ENCODE data around the gene BCOR. TPM values are rescaled to one million over a fixed set of nuclear protein-coding genes. Genes with fewer than 3 reads are reported as not detected.

BCOR gene
- total RNA-seq, 1 donor: 42.3 TPM

- Histone ChIP-seq H3K4me3 (ENCODE audit: low read length) (no peak overlapping the region), H3K9me3 (ENCODE audit: low read depth, low read length) (no peaks in the 10 kb centered on the region), H3K4me1 (ENCODE audit: insufficient read depth, low read length) (peaks cover 58% of the 10 kb centered on the region), H3K27me3 (ENCODE audit: insufficient read depth, low read length) (no peaks in the 10 kb centered on the region)
Observed at GRCh38 chrX:40086569-40087335, 11.0 kb downstream of the BCOR start.

DNA sequence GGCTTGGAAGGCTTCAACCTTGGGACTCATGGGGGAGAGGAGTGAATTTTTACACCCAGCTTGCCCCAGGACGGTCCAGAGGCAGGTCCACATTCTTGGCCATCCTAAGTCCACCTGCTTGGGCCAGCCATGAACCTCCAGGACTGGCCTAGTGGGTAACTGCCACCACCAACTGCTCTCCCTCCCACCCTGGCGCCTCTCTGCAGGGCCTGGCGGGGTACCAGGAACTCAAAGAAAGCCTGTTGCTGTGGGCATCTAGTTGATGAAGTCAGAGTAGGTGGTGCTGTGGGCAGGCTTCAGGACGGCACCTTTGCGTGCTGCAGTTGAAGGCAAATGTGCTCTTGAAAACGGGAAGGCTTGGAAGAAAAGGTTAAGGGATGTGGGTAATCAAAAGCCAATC lies 12.0 kb downstream of the BCOR start:
- no peak overlapping the region for H3K4me3 ChIP-seq (ENCODE audit: low read length)
- peaks cover 51% of the 10 kb centered on the region for H3K4me1 ChIP-seq (ENCODE audit: insufficient read depth, low read length)
- H3K9me3 ChIP-seq (ENCODE audit: low read depth, low read length): no peaks in the 10 kb centered on the region
- no peaks in the 10 kb centered on the region for H3K27me3 ChIP-seq (ENCODE audit: insufficient read depth, low read length)

GRCh38 chrX:40085102-40085551 lies 12.6 kb downstream of the BCOR start:
- Histone ChIP-seq H3K4me1 (ENCODE audit: insufficient read depth, low read length) (peaks cover 47% of the 10 kb centered on the region), H3K27me3 (ENCODE audit: insufficient read depth, low read length) (no peaks in the 10 kb centered on the region), H3K9me3 (ENCODE audit: low read depth, low read length) (no peaks in the 10 kb centered on the region), H3K4me3 (ENCODE audit: low read length) (no peak overlapping the region)

DNA sequence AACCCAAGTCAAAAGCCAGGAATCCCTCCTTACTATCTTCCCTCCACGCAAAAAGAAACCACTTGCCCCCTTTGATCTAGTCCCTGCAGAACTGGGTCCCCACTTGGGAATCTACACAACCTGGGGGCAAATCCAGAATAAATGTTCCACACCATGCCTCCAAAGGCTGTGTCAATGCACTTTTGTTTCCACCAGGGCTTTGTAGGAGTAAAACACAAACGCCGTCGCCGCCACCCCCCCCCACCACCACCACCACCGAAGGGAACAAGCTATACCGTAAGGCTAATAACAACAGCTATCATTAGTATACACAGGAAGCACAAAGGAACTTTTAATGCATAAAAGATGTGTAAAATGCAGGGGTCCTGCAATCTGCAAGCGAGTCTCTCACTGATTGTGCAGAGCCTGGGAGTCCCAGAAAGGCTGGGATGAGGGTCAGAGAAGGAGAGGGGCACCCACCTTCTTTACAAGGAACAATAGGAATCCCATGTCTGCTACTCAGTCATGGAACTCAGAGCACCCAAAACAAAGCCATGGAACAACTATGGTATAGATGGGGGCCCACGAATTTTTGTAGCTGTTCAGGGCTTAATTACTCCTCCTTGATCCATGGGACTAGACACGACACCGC lies 13.2 kb downstream of the BCOR start:
- Histone ChIP-seq H3K4me3 (ENCODE audit: low read length) (no peak overlapping the region), H3K27me3 (ENCODE audit: insufficient read depth, low read length) (no peaks in the 10 kb centered on the region), H3K4me1 (ENCODE audit: insufficient read depth, low read length) (peaks cover 41% of the 10 kb centered on the region), H3K9me3 (ENCODE audit: low read depth, low read length) (no peaks in the 10 kb centered on the region)

GRCh38 chrX:40083979-40084359 lies 13.8 kb downstream of the BCOR start:
- peaks cover 36% of the 10 kb centered on the region for H3K4me1 ChIP-seq (ENCODE audit: insufficient read depth, low read length)

DNA sequence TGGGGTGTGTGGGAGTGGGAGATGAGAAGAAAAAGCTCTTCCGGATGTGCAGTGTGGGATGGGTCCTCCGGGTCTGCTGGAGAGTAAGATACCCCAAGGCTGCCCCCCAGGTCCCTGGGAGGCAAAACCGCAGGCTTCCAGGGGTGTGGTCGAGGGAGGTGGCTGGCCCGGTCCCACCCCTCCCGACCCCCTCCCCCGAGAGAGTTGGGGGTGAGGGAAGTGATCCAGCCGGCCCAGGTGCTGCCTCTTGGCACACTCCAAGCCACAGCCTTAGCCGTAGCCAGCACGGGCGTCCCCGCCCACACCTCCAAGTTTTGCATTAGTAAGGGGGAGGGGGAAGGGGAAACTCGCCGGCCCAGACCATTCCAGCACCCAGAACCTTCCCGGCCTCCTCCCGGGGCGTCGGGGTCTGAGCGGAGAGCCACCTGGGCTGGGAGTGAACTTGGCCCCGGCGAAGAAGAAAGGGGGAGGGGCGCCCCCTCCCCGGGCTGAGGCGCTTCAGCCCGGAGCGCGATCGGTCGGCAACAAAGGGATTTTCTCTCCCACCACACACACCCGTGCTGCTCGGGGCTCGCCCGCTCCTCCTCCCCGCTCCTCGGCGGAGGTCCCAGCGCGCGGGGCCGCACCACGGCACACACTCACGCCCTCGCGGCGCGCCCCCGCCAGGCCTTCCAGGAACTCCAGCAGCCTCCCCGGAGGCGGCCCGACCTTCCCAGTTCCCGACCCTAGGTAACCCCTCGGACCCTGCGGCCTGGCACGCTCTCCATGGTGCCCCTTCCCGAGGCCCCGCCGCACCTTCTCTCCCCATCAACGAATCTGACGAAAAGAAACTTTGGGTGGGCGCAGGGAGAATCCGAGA lies 14.4 kb downstream of the BCOR start:
- H3K9me3 ChIP-seq (ENCODE audit: low read depth, low read length): no peaks in the 10 kb centered on the region
- H3K27me3 ChIP-seq (ENCODE audit: insufficient read depth, low read length): no peaks in the 10 kb centered on the region
- H3K4me1 ChIP-seq (ENCODE audit: insufficient read depth, low read length): peaks cover 30% of the 10 kb centered on the region
- peak overlapping the region; percentile 18 for H3K4me3 ChIP-seq (ENCODE audit: low read length)

More at GRCh38 chrX:40083979-40084359, 13.8 kb downstream of the BCOR start:
- Histone ChIP-seq H3K9me3 (ENCODE audit: low read depth, low read length) (no peaks in the 10 kb centered on the region), H3K4me3 (ENCODE audit: low read length) (no peak overlapping the region), H3K27me3 (ENCODE audit: insufficient read depth, low read length) (no peaks in the 10 kb centered on the region)

DNA sequence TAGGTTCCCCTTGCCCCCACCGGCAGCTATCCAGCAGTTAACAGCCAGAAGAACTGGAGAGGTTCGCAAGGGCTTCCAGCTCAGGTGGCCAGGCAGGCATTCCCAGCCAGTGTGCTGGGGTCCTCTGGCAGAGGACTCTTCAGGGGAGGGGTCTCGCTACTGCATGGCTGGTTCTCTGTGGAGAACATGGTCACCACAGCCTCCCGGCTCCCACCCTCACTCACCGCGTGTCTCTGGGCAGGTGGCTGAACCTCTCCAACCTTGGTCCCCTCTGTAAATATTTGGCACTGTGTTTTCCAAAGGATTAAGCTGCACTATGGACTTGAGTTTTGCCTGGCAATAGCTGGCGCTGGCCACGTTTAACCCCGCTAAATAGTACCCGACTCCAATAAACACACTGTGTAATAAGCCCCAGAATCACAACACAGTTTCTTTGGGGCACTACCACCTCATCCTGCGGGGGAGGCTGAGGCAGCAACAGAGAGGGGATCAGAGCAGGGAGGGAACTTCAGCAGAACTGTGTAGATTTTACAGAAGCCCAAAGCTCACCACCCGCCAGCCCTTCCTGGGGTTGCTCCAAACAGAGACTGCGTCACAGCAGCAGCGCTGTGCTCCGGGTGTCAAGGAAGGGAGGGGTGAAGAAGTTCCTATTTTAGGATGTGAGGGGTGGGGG lies 15.2 kb downstream of the BCOR start:
- no peaks in the 10 kb centered on the region for H3K27me3 ChIP-seq (ENCODE audit: insufficient read depth, low read length)
- H3K9me3 ChIP-seq (ENCODE audit: low read depth, low read length): no peaks in the 10 kb centered on the region
- peaks cover 26% of the 10 kb centered on the region for H3K4me1 ChIP-seq (ENCODE audit: insufficient read depth, low read length)
- no peak overlapping the region for H3K4me3 ChIP-seq (ENCODE audit: low read length)

DNA sequence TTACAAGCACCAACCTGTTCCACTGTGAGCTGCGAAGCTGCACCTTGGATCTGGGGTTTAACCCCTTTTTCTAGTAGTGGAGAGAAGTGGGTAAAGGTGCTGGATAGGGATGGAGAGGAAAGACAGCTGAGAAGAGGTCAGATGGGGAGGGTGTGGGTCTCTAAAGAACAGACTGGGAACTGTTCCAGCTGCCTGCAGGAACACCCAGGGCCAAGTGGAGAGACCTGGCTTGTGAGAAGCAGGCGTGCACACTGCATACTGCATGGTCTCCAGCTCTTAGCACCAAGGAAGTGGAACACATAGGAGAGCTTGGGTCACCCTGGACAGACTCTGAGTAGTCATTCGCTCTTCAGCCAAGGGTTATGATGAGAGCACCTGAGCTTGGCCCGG lies 16.1 kb downstream of the BCOR start:
- H3K27me3 ChIP-seq (ENCODE audit: insufficient read depth, low read length): no peaks in the 10 kb centered on the region
- no peaks in the 10 kb centered on the region for H3K9me3 ChIP-seq (ENCODE audit: low read depth, low read length)
- H3K4me3 ChIP-seq (ENCODE audit: low read length): no peak overlapping the region
- peaks cover 26% of the 10 kb centered on the region for H3K4me1 ChIP-seq (ENCODE audit: insufficient read depth, low read length)

GRCh38 chrX:40080894-40081678 lies 16.7 kb downstream of the BCOR start:
- Histone ChIP-seq H3K4me1 (ENCODE audit: insufficient read depth, low read length) (peaks cover 23% of the 10 kb centered on the region), H3K4me3 (ENCODE audit: low read length) (no peak overlapping the region), H3K9me3 (ENCODE audit: low read depth, low read length) (no peaks in the 10 kb centered on the region), H3K27me3 (ENCODE audit: insufficient read depth, low read length) (no peaks in the 10 kb centered on the region)

DNA sequence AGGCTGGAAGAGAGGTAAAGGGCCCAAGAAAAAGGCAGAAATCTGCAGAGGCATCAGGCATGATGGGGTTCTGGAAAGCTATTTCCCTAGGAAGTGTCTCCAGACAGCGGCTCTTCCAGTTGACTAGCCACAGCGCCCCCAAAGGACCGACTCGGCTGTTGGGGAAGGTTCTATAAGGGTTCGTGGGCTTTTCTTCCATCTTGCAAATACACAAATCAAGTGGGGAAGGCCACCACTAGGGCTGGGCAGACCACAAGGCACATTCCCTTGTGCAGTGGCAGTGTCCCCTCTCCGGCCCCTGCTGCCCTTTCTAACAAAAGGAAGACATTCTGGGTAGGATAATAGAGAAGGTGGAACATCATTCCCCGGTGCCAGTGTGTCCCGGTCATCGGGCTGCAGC lies 18.2 kb downstream of the BCOR start:
- Histone ChIP-seq H3K4me1 (ENCODE audit: insufficient read depth, low read length) (peaks cover 19% of the 10 kb centered on the region), H3K27me3 (ENCODE audit: insufficient read depth, low read length) (no peaks in the 10 kb centered on the region), H3K4me3 (ENCODE audit: low read length) (no peak overlapping the region), H3K9me3 (ENCODE audit: low read depth, low read length) (no peaks in the 10 kb centered on the region)

DNA sequence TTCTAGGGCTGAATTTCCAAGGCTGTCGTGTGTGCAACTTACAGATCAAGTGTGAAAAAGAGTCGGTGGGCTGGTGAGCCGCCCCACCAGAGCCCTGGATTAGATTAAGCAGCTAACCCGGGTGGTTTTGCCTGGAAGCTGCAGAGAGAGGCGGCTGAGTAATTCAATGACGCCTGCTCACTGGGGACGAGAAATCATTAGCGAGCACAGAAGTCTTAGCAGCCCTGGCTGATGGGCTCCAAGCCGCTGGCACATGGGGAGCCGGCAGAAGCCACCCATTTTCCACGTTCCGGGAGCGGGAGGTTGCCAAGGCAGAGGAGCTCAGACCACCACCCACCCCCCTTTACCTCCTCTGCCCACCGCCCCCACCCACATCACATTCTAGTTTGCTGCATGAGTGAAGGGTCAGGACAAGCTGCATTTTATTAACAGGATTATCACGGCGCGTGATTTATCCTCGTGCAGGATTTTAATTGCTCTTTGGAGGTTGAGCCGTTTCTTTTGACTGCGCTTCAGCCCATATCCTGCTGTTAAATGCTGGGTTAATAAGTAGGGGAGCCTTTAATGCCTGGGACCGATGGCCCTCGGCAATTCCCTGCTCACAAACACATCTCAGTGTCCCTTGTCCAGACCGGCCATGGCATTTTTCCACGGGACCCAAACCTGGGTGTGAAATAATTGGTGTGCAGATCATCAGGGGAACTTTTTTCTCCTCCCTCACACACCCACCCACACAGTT lies 19.1 kb downstream of the BCOR start:
- Histone ChIP-seq H3K27me3 (ENCODE audit: insufficient read depth, low read length) (no peaks in the 10 kb centered on the region), H3K4me1 (ENCODE audit: insufficient read depth, low read length) (peaks cover 12% of the 10 kb centered on the region), H3K4me3 (ENCODE audit: low read length) (no peak overlapping the region), H3K9me3 (ENCODE audit: low read depth, low read length) (no peaks in the 10 kb centered on the region)

DNA sequence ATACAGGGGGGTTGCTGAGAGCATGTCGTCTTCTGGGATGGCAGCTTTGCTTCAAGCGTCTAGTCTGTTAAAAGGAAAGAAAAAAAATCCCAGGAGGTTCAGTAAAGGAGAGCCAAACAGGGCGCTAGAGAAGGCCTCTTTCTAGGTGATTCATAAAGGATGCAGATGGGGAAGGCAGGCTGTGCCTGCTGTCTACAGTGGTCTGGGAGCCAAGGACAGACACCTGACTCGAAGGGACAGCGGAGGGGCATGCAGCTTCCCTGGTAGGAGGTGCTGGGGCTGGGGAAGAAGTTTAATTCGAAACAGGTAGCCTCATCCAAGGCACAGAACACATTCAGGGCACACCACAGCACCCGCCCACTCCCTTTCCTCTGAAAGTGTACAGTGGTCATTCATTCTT lies 19.9 kb downstream of the BCOR start:
- no peak overlapping the region for H3K4me3 ChIP-seq (ENCODE audit: low read length)
- H3K27me3 ChIP-seq (ENCODE audit: insufficient read depth, low read length): no peaks in the 10 kb centered on the region
- H3K4me1 ChIP-seq (ENCODE audit: insufficient read depth, low read length): peaks cover 7% of the 10 kb centered on the region
- H3K9me3 ChIP-seq (ENCODE audit: low read depth, low read length): no peaks in the 10 kb centered on the region

- Histone ChIP-seq H3K27me3 (ENCODE audit: insufficient read depth, low read length) (no peaks in the 10 kb centered on the region), H3K4me1 (ENCODE audit: insufficient read depth, low read length) (no peaks in the 10 kb centered on the region), H3K4me3 (ENCODE audit: low read length) (no peak overlapping the region), H3K9me3 (ENCODE audit: low read depth, low read length) (no peaks in the 10 kb centered on the region)
Observed at GRCh38 chrX:40076750-40077575, 20.8 kb downstream of the BCOR start.

Measured in mononuclear cell (primary cell).